Epithelial cell of proximal tubule (primary cell): ENCODE data around the gene LUZP2. TPM values are rescaled to one million over a fixed set of nuclear protein-coding genes. Genes with fewer than 3 reads are reported as not detected.

Experiments
- DNase-seq: peaks from one replicate; pipeline ENCODE4 v3.0.0-alpha.2; 2011; ENCODE audit warnings: low read depth
- H3K4me3 ChIP-seq: 2 replicates; pipeline ENCODE4 v1.5.1; 2011; ENCODE audit warnings: low read depth, mild to moderate bottlenecking, low read length
- CTCF ChIP-seq: conservative IDR thresholded peaks from 2 replicates; pipeline ENCODE4 v1.5.1; 2012; ENCODE audit warnings: low read depth, mild to moderate bottlenecking, low read length
- total RNA-seq: library from RNA; depleted of rRNA; stranded (reverse); fragments of >200 nt; gene quantifications from 2 replicates; pipeline ENCODE4 v1.2.3, GENCODE V29; 2015

The LUZP2 gene
- total RNA-seq, 1 donor from 2014 or later: 0.75 TPM

- no peak for DNase-seq
- no peak for TF ChIP-seq CTCF
These were observed 561.0 kb downstream of the LUZP2 start for GRCh38 chr11:25057861-25058260.

DNA sequence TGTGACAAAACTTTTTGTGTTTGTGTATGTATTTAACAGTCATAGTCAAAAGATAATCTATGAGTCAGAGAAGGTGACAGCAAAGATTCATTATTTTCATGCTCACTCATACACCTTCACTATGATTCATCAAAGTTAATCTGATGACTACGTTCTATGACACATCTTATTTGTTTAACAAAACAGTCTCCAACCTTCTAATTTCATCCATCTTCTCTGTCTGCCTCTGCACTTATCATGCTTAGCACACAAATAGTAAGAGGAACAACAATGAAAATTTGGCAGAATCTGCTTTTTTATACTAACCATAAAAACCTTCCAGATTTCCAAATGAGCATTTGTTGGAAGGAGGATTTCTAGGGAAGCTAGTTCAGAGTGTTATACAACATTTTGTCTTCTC lies 568.9 kb downstream of the LUZP2 start:
- no peak overlapping the region for H3K4me3 ChIP-seq
- DNase-seq: peak; percentile 44

More at GRCh38 chr11:25057861-25058260, 561.0 kb downstream of the LUZP2 start:
- no peak overlapping the region for H3K4me3 ChIP-seq

DNA sequence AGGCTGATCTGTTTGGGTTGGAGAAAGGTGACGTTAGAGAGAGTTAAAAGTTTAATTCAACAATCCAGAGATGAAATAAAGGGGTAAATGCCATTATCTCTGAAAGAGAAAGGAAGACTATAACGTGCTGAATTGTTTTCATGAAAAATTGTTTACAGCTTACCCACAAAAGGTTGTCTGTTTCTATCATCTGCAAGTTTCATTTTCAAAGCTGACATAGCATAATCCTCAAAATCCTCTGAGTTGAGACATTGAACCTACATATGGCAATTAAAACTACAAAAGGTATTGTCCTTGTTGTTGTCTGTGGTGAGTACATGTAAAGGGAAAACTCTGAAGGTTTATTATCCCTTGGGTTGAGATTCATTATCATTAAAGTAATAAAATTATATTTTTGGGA lies 569.9 kb downstream of the LUZP2 start:
- TF ChIP-seq CTCF: no peak
- no peak overlapping the region for H3K4me3 ChIP-seq
- DNase-seq: no peak

More for the DNA sequence above, 568.9 kb downstream of the LUZP2 start:
- no peak for TF ChIP-seq CTCF

GRCh38 chr11:25068451-25068850 lies 571.6 kb downstream of the LUZP2 start:
- TF ChIP-seq CTCF: no peak
- no peak for DNase-seq
- H3K4me3 ChIP-seq: no peak overlapping the region

DNA sequence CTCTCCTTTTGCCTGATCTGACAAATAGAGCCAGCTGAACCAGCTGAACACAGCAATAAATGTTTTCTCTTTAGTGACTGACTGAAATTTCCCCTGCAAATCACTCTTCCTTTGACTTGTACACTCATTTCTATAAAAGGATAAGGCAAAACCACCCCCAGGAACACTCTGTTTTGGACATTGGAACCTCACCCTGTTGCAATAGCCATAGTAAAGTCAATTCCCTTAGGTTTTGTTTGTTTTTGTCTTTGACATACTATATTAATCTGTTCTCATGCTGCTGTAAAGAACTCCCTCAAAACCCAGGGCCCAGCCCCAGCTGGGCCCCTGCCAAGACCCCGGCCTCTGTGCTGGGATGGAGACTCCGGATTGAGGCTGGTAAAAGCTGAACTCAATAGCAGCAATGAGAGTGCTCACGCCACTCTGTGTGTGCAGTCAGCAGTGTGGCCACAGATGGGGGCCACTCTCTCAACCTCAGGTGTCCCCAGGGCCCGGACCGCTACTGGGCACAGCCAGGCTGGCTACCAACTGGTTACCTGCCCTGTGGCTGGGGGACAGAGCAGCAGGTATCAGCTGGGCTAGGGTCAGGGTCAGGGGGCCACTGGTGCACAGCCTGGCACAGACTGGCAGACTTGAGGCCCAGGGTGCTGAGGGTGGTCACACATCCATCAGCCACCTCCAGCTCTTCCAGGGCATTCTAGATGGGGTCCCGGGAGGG lies 597.4 kb downstream of the LUZP2 start:
- no peak overlapping the region for H3K4me3 ChIP-seq
- DNase-seq: no peak
- TF ChIP-seq CTCF: no peak

GRCh38 chr11:25119416-25119815 lies 622.6 kb downstream of the LUZP2 start:
- DNase-seq: no peak
- no peak overlapping the region for H3K4me3 ChIP-seq
- no peak for TF ChIP-seq CTCF
